Omental fat pad (tissue), 4 donors: ENCODE results near the gene MAP1A. TPM values are rescaled to one million over a fixed set of nuclear protein-coding genes. Genes with fewer than 3 reads are reported as not detected.

Source experiments
- ATAC-seq: fragments of 150-250 bp; one replicate; pipeline ENCODE4 v1.9.1; 2016; ENCODE audit warnings: mild to moderate bottlenecking, moderate library complexity; ENCODE audit not compliant: low FRiP score
- DNase-seq: peaks from one replicate; pipeline ENCODE4 v3.0.0-alpha.2; 2019; ENCODE audit warnings: low spot score
- CTCF ChIP-seq, 3 donors: fragments of 450-650 bp; IDR thresholded peaks; one replicate each; pipeline ENCODE4 v1.5.1; 2016 to 2017; ENCODE audit warnings: antibody characterized with exemption in 3 of 3, mild to moderate bottlenecking in 3 of 3, moderate library complexity in 2 of 3
- total RNA-seq, 4 donors: library from RNA; depleted of rRNA; stranded (reverse); fragments of >200 nt; gene quantifications; one replicate each; pipeline ENCODE4 v1.1.0, GENCODE V29; 2016

Gene MAP1A
- total RNA-seq, 4 donors from 2014 or later = 2.5 to 10.9 (median 5.3) TPM

- DNase-seq (peak; percentile 93), ATAC-seq (peak; percentile 99)
- no peak for TF ChIP-seq CTCF (IDR thresholded peaks at IDR 0.05)
Observed at GRCh38 chr15:43510200-43511011, 7.0 kb upstream of the MAP1A start.

GRCh38 chr15:43511012-43511885 is 6.2 kb upstream of the MAP1A start:
- no peak for DNase-seq
- no peak for ATAC-seq
- no peak for TF ChIP-seq CTCF (IDR thresholded peaks at IDR 0.05)

GRCh38 chr15:43513550-43513949 is 3.9 kb upstream of the MAP1A start:
- ATAC-seq (no peak), DNase-seq (no peak)
- no peak for TF ChIP-seq CTCF (IDR thresholded peaks at IDR 0.05)

DNA sequence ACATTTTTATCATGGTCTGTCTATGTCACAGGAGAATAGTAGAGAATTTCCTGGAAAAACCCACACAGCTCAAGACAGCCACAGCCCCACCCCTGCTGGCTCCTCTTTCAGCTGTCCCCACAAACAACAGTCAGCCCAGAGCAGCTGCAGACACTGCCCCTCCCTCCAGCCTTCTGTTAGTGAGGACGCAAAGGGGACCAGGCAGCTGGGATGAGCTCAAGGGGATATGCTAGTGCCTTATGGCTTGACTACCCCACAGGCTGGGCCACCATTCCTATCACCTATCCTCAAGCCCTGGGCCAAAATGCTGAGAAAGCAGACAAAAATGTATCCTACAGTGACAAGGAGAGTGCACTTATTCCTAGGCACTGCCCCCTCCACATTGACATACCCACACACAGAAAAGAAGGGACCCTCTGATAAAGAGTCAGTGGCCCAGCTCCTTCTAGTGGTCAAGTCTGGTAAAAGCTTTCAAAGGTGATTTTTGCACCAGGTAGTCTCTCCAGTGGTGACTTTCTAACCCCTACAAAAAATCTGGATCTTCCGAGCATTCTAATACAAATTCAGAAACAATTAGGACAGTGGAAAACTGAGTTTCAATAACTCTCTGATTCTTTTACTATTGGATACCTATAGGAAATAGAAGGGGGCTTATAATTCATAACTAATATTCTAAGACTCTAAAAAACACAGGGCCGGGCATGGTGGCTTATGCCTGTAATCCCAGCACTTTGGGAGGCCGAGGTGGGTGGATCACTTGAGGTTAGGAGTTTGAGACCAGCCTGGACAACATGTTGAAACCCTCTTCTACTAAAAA is 3.0 kb upstream of the MAP1A start:
- ATAC-seq (no peak), DNase-seq (no peak)
- TF ChIP-seq CTCF (IDR thresholded peaks at IDR 0.05) = no peak

DNA sequence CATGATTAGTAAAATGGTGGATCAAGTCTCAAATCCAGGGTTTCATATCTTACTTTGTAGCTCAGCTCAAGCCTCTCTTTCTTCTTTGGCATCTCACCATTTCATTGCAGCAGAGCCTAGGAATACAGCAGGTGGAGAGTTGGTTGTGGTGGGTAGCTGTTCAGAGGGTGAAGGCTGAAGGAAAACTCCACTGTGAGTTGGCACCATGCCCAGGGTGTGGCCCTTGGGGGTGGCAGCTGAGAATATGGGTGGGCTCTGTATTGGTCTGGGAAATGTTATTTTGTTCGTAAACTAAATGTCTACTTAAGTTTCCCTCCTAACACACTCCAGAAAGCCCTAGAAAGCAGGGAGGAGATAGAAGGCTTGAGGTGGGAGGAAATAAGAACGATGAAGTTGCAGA is 1.7 kb upstream of the MAP1A start:
- ATAC-seq = no peak
- TF ChIP-seq CTCF (IDR thresholded peaks at IDR 0.05) = no peak

DNA sequence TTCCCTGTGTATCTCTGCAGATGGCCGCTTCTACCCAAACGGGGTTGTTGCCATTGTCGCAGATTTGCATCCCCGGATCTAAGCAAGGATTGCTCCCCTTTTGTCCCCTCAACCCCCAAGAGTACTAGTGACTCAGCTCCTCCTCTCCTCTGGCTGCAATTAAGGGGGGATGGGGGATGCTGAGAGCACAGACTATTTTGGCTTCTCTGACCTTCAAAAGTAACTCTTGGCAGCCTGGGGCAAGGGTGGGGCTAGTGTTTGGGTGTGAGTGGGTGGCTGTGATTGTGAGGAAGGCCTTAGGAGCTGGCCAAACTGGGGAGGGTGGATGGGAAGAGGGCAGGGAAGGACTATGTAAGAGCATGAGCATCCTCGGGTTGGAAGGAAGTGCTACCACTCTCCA is 1.2 kb upstream of the MAP1A start:
- no peak for ATAC-seq
- no peak for TF ChIP-seq CTCF (IDR thresholded peaks at IDR 0.05)
- DNase-seq = no peak

More for the DNA sequence above, 1.7 kb upstream of the MAP1A start:
- DNase-seq = no peak
